ENCODE data around the gene MTHFD1L. TPM values are rescaled to one million over a fixed set of nuclear protein-coding genes. Genes with fewer than 3 reads are reported as not detected.

MTHFD1L gene
- total RNA-seq, 2 donors from 2014 or later: 3.1 to 18.7 TPM

- no peaks in the 10 kb centered on the region for H3K27me3 ChIP-seq (replicated peaks; ENCODE audit: insufficient read depth)
- WGBS: 88% methylated on average over 6 of the region's 6 CpGs
- H3K4me3 ChIP-seq: no peak overlapping the region
- no peak for DNase-seq (ENCODE audit: low spot score)
- H3K9me3 ChIP-seq: no peaks in the 10 kb centered on the region
- intact Hi-C loops (cut with DNase I): no loop called here
- H3K4me1 ChIP-seq (replicated peaks): no peaks in the 10 kb centered on the region
- no peak overlapping the region for H3K27ac ChIP-seq
- no peaks in the 10 kb centered on the region for H3K36me3 ChIP-seq
- TF ChIP-seq POLR2AphosphoS5 (IDR thresholded peaks at IDR 0.05) (no peak), POLR2A (IDR thresholded peaks at IDR 0.05) (no peak), CTCF (IDR thresholded peaks at IDR 0.05) (no peak)
These were observed 49.8 kb downstream of the MTHFD1L start for GRCh38 chr6:150915131-150915879.

GRCh38 chr6:150915880-150916265, 50.4 kb downstream of the MTHFD1L start:
- 93% methylated on average over 7 of the region's 7 CpGs for WGBS
- no peaks in the 10 kb centered on the region for H3K9me3 ChIP-seq
- no peaks in the 10 kb centered on the region for H3K27me3 ChIP-seq (replicated peaks; ENCODE audit: insufficient read depth)
- intact Hi-C loops (cut with DNase I): no loop called here
- H3K27ac ChIP-seq: no peak overlapping the region
- H3K4me3 ChIP-seq: no peak overlapping the region
- TF ChIP-seq CTCF (IDR thresholded peaks at IDR 0.05): no peak
- no peak for TF ChIP-seq POLR2AphosphoS5 (IDR thresholded peaks at IDR 0.05)
- TF ChIP-seq POLR2A (IDR thresholded peaks at IDR 0.05): no peak
- no peak for DNase-seq (ENCODE audit: low spot score)
- no peaks in the 10 kb centered on the region for H3K4me1 ChIP-seq (replicated peaks)
- H3K36me3 ChIP-seq: no peaks in the 10 kb centered on the region

DNA sequence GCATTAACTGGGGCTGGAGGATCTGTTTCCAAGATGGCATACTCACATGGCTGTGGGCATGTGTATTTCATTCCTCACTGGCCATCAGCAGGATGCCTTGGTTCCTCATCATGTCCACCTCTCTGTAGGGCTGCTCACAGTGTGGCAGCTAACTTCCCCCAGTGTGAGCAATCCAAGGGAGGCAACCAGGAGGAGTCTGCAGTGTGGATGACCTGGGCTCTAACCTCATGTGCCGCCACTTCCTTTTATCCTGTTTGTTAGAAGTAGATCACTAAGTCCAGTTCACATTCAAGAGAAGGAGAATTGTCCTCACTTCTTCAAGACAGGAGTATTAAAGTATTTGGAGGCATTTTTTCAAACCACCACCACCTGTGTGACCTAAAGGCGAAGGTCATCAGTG, 54.4 kb downstream of the MTHFD1L start:
- DNase-seq (ENCODE audit: low spot score): no peak
- Histone ChIP-seq H3K4me3 (no peak overlapping the region), H3K36me3 (no peaks in the 10 kb centered on the region), H3K27me3 (replicated peaks; ENCODE audit: insufficient read depth) (no peaks in the 10 kb centered on the region), H3K9me3 (no peaks in the 10 kb centered on the region), H3K4me1 (replicated peaks) (no peaks in the 10 kb centered on the region), H3K27ac (no peak overlapping the region)
- intact Hi-C loops (cut with DNase I): no loop called here
- 100% methylated on average over 2 of the region's 2 CpGs for WGBS
- TF ChIP-seq POLR2A (IDR thresholded peaks at IDR 0.05): no peak
- no peak for TF ChIP-seq POLR2AphosphoS5 (IDR thresholded peaks at IDR 0.05)
- TF ChIP-seq CTCF (IDR thresholded peaks at IDR 0.05): no peak

DNA sequence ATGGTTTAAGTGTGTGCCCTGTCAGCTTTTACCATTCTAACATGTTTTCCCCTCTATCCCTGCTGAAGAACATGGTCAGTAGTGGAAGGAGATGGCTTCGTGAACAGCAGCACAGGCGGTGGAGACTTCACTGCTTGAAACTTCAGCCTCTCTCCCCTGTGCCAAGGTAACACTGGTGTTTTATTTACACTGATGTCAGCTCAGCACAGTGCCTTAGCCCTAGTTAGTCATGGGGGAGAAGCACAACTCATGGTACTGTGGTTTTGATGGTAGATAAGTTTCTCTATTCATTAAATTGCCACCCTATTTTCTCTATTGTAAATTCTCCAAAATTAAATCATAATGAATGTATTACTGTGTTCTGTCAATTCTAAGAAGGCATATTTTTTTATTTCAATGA, 56.6 kb downstream of the MTHFD1L start:
- H3K36me3 ChIP-seq: no peaks in the 10 kb centered on the region
- H3K27me3 ChIP-seq (replicated peaks; ENCODE audit: insufficient read depth): no peaks in the 10 kb centered on the region
- H3K9me3 ChIP-seq: no peaks in the 10 kb centered on the region
- no peak overlapping the region for H3K27ac ChIP-seq
- WGBS: 94% methylated on average over 2 of the region's 2 CpGs
- H3K4me1 ChIP-seq (replicated peaks): no peaks in the 10 kb centered on the region
- H3K4me3 ChIP-seq: no peak overlapping the region
- DNase-seq (ENCODE audit: low spot score): no peak
- no peak for TF ChIP-seq POLR2A (IDR thresholded peaks at IDR 0.05)
- TF ChIP-seq CTCF (IDR thresholded peaks at IDR 0.05): no peak
- TF ChIP-seq POLR2AphosphoS5 (IDR thresholded peaks at IDR 0.05): no peak
- intact Hi-C loops (cut with DNase I): no loop called here
